Thymus (tissue), 11 donors: ENCODE results near the gene EMD. TPM values are rescaled to one million over a fixed set of nuclear protein-coding genes. Genes with fewer than 3 reads are reported as not detected.
A peak's percentile ranks its signal among the peaks of the same experiment; 100 is the strongest.

Experiments
- DNase-seq, 9 donors: peaks; one replicate each; pipeline ENCODE4 v3.0.0-alpha.2; 2013; ENCODE audit warnings: low spot score in 9 of 9, low read depth in 6 of 9, missing footprints in 1 of 9
- H3K27ac ChIP-seq, 2 donors: one replicate each; pipeline ENCODE4 v1.5.1; 2013; ENCODE audit warnings: control low read depth in 1 of 2, low read depth in 1 of 2, low read length in 1 of 2, mild to moderate bottlenecking in 1 of 2, moderate library complexity in 1 of 2
- H3K27me3 ChIP-seq, 2 donors: one replicate each; pipeline ENCODE4 v1.5.1; 2013; ENCODE audit warnings: low read length in 1 of 2; ENCODE audit not compliant: control insufficient read depth in 2 of 2, insufficient read depth in 1 of 2
- H3K36me3 ChIP-seq, 2 donors: one replicate each; pipeline ENCODE4 v1.5.1; 2013; ENCODE audit warnings: low read length in 1 of 2, mild to moderate bottlenecking in 1 of 2, moderate library complexity in 1 of 2; ENCODE audit not compliant: control insufficient read depth in 2 of 2, insufficient read depth in 2 of 2
- H3K4me1 ChIP-seq, 2 donors: one replicate each; pipeline ENCODE4 v1.5.1; 2013; ENCODE audit warnings: low read length in 2 of 2; ENCODE audit not compliant: control insufficient read depth in 2 of 2, insufficient read depth in 2 of 2
- H3K4me3 ChIP-seq, 2 donors: one replicate each; pipeline ENCODE4 v1.5.1; 2013; ENCODE audit warnings: low read length in 2 of 2, control low read depth in 1 of 2, mild to moderate bottlenecking in 1 of 2
- H3K9me3 ChIP-seq, 2 donors: one replicate each; pipeline ENCODE4 v1.5.1; 2013; ENCODE audit warnings: low read length in 1 of 2, mild to moderate bottlenecking in 1 of 2; ENCODE audit not compliant: control insufficient read depth in 2 of 2, insufficient read depth in 1 of 2
- WGBS: extraction: QIAGEN DNeasy Blood & Tissue Kit; methylation state at CpG from one replicate; pipeline ENCODE4 v1.1.7; 2013; 5-methylcytosine and 5-hydroxymethylcytosine counted together
- polyA plus RNA-seq: library from polyadenylated mRNA; stranded (reverse); fragments of 200-250 nt; gene quantifications from one replicate; pipeline ENCODE4 v1.2.3, GENCODE V29; 2013
- total RNA-seq: library from RNA; stranded (reverse); fragments of 120-200 nt; gene quantifications from one replicate; pipeline ENCODE4 v1.2.4, GENCODE V29; 2013
- donor health status: healthy.

Gene EMD
- total and polyA plus RNA-seq, 2 donors: 8.2 to 110 TPM

GRCh38 chrX:154373340-154374306 lies 5.5 kb upstream of the EMD start:
- peaks cover 0 to 34% of the 10 kb centered on the region in 2 donors for H3K9me3 ChIP-seq
- DNase-seq: peak in 2 of 9 donors; percentile 19 to 49
- peaks cover 8 to 53% of the 10 kb centered on the region in 2 donors for H3K4me1 ChIP-seq
- WGBS: 19% methylated on average over 23 of the region's 23 CpGs
- no peaks in the 10 kb centered on the region for H3K36me3 ChIP-seq
- no peak overlapping the region for H3K27ac ChIP-seq
- H3K27me3 ChIP-seq: peaks cover 18 to 44% of the 10 kb centered on the region in 2 donors
- peak overlapping the region in 1 of 2 donors; percentile 35 for H3K4me3 ChIP-seq

DNA sequence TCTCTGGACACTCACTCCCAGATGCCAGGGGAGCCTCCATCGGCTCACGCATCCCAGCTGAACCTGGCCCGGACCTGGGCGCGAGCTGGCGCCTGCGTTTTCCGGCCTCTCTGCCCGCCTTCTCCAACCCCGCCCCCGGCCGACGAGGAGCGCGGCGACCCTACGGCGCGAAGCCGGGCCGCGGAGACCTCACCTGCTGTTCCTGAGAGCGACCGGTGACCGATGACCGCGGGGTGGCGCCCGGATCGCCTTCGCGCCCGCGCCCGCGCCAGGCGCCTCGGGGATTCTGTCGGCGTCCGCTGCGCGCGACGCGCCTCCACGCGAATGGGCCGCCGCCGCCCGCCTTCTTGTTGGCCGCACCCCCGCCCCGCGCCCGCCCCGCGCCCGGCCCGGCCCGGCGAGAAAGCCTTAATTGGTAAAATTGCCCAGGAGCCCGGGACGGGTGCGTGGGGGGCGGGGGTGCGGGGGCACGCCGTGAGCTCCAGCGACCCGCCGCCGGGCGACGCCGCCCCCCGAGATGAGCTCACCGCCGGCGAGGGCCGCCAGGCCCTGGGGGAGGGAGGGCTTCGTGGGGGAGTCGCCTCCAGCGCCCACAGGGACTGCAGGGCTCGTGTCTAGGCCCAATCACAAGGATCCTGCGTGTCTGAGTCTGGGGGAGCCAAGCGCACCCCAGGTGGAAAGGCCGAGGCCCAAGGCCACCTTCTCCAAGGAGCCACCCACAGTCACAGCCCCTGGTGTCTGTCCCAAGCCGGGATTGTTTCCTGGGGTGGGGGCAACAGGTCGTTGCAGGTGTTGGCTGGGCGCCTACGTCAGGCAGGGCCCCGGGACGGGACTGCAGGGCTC lies 4.6 kb upstream of the EMD start, which contains the start of gene FLNA:
Gene FLNA, minus strand, starts transcription at position 322 of the 843 bp plus-strand sequence. CDS start 3,389 bp downstream, outside the sequence.
- peaks cover 0 to 38% of the 10 kb centered on the region in 2 donors for H3K9me3 ChIP-seq
- 12% methylated on average over 93 of the region's 95 CpGs for WGBS
- H3K4me3 ChIP-seq: peak within 1 kb of the TSS in 1 of 2 donors; percentile 35
- no peak for DNase-seq
- peaks cover 18 to 44% of the 10 kb centered on the region in 2 donors for H3K27me3 ChIP-seq
- no peak within 1 kb of the TSS for H3K27ac ChIP-seq
- peaks cover 6 to 44% of the 10 kb centered on the region in 2 donors for H3K4me1 ChIP-seq
- no peaks in the 10 kb centered on the region for H3K36me3 ChIP-seq

GRCh38 chrX:154375156-154375504 lies 4.0 kb upstream of the EMD start:
- no peak for DNase-seq
- WGBS: 95% methylated on average over 10 of the region's 10 CpGs
- Histone ChIP-seq H3K36me3 (no peaks in the 10 kb centered on the region), H3K4me1 (peaks cover 6 to 43% of the 10 kb centered on the region in 2 donors), H3K9me3 (peaks cover 0 to 37% of the 10 kb centered on the region in 2 donors), H3K4me3 (no peak overlapping the region), H3K27me3 (peaks cover 18 to 44% of the 10 kb centered on the region in 2 donors), H3K27ac (no peak overlapping the region)

DNA sequence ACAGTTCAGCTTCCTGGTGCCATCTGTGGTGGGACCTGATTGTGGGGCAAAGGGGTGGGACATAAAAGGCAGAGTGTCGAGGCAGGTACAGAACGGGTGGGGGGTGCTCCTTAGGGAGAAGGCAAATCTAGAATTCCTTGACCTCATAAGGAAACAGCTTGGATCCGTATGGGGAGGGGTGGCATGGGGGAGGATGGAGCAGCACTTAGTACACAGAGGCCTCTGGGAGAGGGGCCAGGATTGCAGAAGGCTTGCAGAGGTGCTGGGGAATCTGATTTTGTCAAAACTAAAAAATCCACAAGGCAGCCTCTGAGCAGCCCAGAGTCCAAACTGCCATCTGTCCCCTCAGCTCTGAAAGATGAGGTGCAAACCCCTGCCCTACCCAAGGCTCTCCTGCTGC lies 2.3 kb upstream of the EMD start:
- Histone ChIP-seq H3K9me3 (peaks cover 0 to 34% of the 10 kb centered on the region in 2 donors), H3K36me3 (no peaks in the 10 kb centered on the region), H3K4me1 (peaks cover 11 to 47% of the 10 kb centered on the region in 2 donors), H3K27ac (no peak overlapping the region), H3K27me3 (peaks cover 15 to 39% of the 10 kb centered on the region in 2 donors), H3K4me3 (no peak overlapping the region)
- WGBS: 99% methylated on average over 3 of the region's 3 CpGs
- DNase-seq: no peak

- H3K4me1 ChIP-seq: peaks cover 11 to 35% of the 10 kb centered on the region in 2 donors
- WGBS: under 1% methylated on average over 75 of the region's 79 CpGs
Observed at GRCh38 chrX:154378059-154378798, 866 bp upstream of the EMD start.

GRCh38 chrX:154379569-154379951 lies 465 bp downstream of the EMD start:
- Histone ChIP-seq H3K9me3 (peaks cover 0 to 17% of the 10 kb centered on the region in 2 donors), H3K4me3 (peak overlapping the region; percentile 59 to 70), H3K27me3 (peaks cover 5 to 13% of the 10 kb centered on the region in 2 donors), H3K27ac (peak overlapping the region; percentile 86 to 88), H3K36me3 (peaks cover 0 to 3% of the 10 kb centered on the region in 2 donors), H3K4me1 (peaks cover 8 to 25% of the 10 kb centered on the region in 2 donors)
- no peak for DNase-seq
- WGBS: under 1% methylated on average over 38 of the region's 38 CpGs

More at GRCh38 chrX:154378059-154378798, 866 bp upstream of the EMD start:
- H3K36me3 ChIP-seq: peaks cover 0 to 3% of the 10 kb centered on the region in 2 donors
- H3K27me3 ChIP-seq: peaks cover 15 to 25% of the 10 kb centered on the region in 2 donors
- DNase-seq: peak in 2 of 9 donors; percentile 22 to 33
- H3K9me3 ChIP-seq: peaks cover 0 to 27% of the 10 kb centered on the region in 2 donors
- peak overlapping the region; percentile 32 to 50 for H3K4me3 ChIP-seq
- H3K27ac ChIP-seq: peak overlapping the region; percentile 93 to 95

GRCh38 chrX:154380153-154380552 lies 1.1 kb downstream of the EMD start:
- no peak for DNase-seq
- peaks cover 8 to 25% of the 10 kb centered on the region in 2 donors for H3K4me1 ChIP-seq
- H3K27ac ChIP-seq: peak overlapping the region in 1 of 2 donors; percentile 86
- peak overlapping the region; percentile 59 to 70 for H3K4me3 ChIP-seq
- peaks cover 0 to 7% of the 10 kb centered on the region in 2 donors for H3K27me3 ChIP-seq
- WGBS: 71% methylated on average over 13 of the region's 13 CpGs
- peaks cover 0 to 14% of the 10 kb centered on the region in 2 donors for H3K9me3 ChIP-seq
- peaks cover 0 to 3% of the 10 kb centered on the region in 2 donors for H3K36me3 ChIP-seq

GRCh38 chrX:154380787-154381186 lies 1.7 kb downstream of the EMD start:
- Histone ChIP-seq H3K4me1 (peaks cover 8 to 25% of the 10 kb centered on the region in 2 donors), H3K4me3 (no peak overlapping the region), H3K27ac (no peak overlapping the region), H3K36me3 (peaks cover 0 to 3% of the 10 kb centered on the region in 2 donors), H3K9me3 (peaks cover 0 to 14% of the 10 kb centered on the region in 2 donors), H3K27me3 (peaks cover 0 to 2% of the 10 kb centered on the region in 2 donors)
- no peak for DNase-seq
- 95% methylated on average over 14 of the region's 14 CpGs for WGBS
